HG03196 (cell line): ENCODE measurements around the gene TMEM235.
A peak's percentile ranks its signal among the peaks of the same experiment; 100 is the strongest.

Source experiments
- ATAC-seq: cut with Tn5 transposase; IDR thresholded peaks from one replicate; pipeline ENCODE4 v1.9.1; 2021; ENCODE audit not compliant: unreplicated experiment

Gene TMEM235

GRCh38 chr17:78253946-78254672 is 22.7 kb downstream of the TMEM235 start:
- peak; percentile 44 for ATAC-seq

GRCh38 chr17:78255029-78255656 is 23.7 kb downstream of the TMEM235 start:
- no peak for ATAC-seq

GRCh38 chr17:78255953-78256706 is 24.7 kb downstream of the TMEM235 start:
- ATAC-seq, result no peak

- no peak for ATAC-seq
These were observed 25.5 kb downstream of the TMEM235 start for GRCh38 chr17:78256707-78257591.

GRCh38 chr17:78257810-78258322 is 26.4 kb downstream of the TMEM235 start:
- no peak for ATAC-seq

- ATAC-seq, result no peak
These were observed 27.1 kb downstream of the TMEM235 start for GRCh38 chr17:78258323-78259191.

GRCh38 chr17:78259192-78259554 is 27.7 kb downstream of the TMEM235 start:
- no peak for ATAC-seq

- no peak for ATAC-seq
These were observed 31.8 kb downstream of the TMEM235 start for GRCh38 chr17:78263063-78263735.

- ATAC-seq, result no peak
These were observed 32.4 kb downstream of the TMEM235 start for GRCh38 chr17:78263736-78264340.

- no peak for ATAC-seq
These were observed 33.2 kb downstream of the TMEM235 start for GRCh38 chr17:78264590-78264989.

- no peak for ATAC-seq
These were observed 33.7 kb downstream of the TMEM235 start for GRCh38 chr17:78265121-78265520.

- no peak for ATAC-seq
These were observed 34.8 kb downstream of the TMEM235 start for GRCh38 chr17:78266231-78266631.

- no peak for ATAC-seq
These were observed 35.3 kb downstream of the TMEM235 start for GRCh38 chr17:78266771-78267170.

- ATAC-seq, result no peak
These were observed 36.0 kb downstream of the TMEM235 start for GRCh38 chr17:78267253-78268073.

- ATAC-seq, result no peak
These were observed 36.9 kb downstream of the TMEM235 start for GRCh38 chr17:78268191-78268874.

- ATAC-seq, result no peak
These were observed 37.8 kb downstream of the TMEM235 start for GRCh38 chr17:78268951-78269905.
